GM23248 (cell line): ENCODE measurements around the gene EGLN2.

Experiments
- EZH2 ChIP-seq: fragments of 200-600 bp; sonication (generic); IDR thresholded peaks from 2 replicates; pipeline ENCODE4 v1.6.1; 2018; ENCODE audit warnings: antibody characterized with exemption, mild to moderate bottlenecking; ENCODE audit not compliant: insufficient read depth, poor library complexity, severe bottlenecking
- EZH2phosphoT487 ChIP-seq: fragments of 200-600 bp; sonication (generic); IDR thresholded peaks from 2 replicates; pipeline ENCODE4 v1.6.1; 2018; ENCODE audit warnings: antibody characterized with exemption, moderate library complexity, mild to moderate bottlenecking, low read depth; ENCODE audit not compliant: insufficient read depth

DNA sequence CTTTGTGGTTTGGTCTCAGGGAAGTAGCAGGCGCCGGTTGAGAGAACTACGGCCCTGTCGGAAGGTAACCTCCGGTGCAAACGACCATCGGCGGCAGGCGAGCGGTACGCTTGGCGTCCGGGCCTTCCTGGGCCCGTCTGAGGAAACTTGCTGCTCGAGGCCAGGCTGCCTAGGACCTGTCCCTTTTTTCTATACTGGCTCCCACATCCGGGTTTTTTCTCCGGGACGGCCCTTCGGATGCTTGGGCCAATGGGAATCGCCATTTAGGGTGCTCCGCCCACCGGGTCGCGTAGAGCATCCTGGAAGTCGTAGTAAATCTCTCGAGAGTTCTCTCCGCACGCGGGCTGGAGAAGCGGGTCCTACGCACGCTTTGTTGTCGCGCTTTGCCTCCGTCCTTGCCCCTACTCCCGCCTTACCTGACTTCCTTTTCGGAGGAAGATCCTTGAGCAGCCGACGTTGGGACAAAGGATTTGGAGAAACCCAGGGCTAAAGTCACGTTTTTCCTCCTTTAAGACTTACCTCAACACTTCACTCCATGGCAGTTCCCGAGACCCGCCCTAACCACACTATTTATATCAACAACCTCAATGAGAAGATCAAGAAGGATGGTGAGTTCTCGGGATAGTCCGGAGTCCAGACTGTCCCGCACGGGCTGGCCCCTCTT is 48.0 kb upstream of the EGLN2 start, which contains the start of gene SNRPA:
- TF ChIP-seq EZH2: no peak
- no peak for TF ChIP-seq EZH2phosphoT487
